ENCODE measurements around the gene KCTD7.

GRCh38 chr7:66687186-66687585 is 58.5 kb downstream of the KCTD7 start:
- TF ChIP-seq ZFP30 (CRISPR knock-in tag; IDR thresholded peaks at IDR 0.05), result no peak
- TF ChIP-seq PATZ1 (CRISPR knock-in tag; IDR thresholded peaks at IDR 0.05; ENCODE audit: borderline replicate concordance), result no peak

Data from SK-N-SH treated with all-trans-retinoic acid at 6 μM for 48 hours (cell line).